Measurements from ENCODE around the gene SLC25A27.

The SLC25A27 gene

DNA sequence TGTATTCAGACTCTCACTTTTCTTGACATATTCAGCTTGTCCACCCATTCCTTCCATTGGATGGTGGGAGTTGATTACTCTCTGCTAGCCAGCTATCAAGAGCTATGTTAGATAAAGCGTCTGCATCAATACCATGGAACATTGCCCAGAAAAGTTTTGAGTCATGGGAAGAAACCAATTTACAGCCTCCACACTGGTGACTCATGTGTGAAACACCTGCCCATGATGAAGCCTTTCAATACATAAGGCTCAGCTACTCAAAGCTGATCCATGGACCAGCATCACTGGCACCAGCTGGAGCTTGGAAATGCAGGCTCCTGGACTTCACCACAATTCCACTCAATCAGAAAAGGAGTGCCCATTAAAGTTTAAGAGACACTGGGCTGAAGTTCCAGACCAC is 66.3 kb downstream of the SLC25A27 start:
- DNase-seq (ENCODE audit: low read depth), result no peak

DNA sequence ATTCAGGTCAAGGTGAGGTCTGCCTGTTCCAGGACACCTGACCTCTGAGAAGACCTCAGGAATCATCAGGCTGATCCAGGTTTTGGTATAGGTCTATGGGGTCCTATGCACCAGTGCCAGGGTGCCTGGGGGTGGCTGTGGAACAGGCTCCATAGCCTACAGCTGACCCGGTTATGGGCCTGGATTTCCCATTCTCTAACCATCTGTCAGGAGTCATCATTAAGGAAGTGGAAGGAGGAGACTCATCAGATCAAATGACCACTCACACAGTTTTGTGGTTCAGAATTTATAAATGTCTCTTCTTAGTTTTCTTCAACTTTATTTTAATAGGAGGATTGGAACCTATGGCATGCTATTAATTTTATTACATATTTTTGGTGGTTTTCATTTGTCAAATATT is 67.6 kb downstream of the SLC25A27 start:
- no peak for DNase-seq (ENCODE audit: low read depth)

All from stimulated activated CD8-positive, alpha-beta memory T cell treated with anti-CD3 and anti-CD28 coated beads, Interleukin-4, amount 100 ng/mL, for 24 hours (primary cell).